GM12878 (cell line): ENCODE measurements around the gene KIF18A. TPM values are rescaled to one million over a fixed set of nuclear protein-coding genes. Genes with fewer than 3 reads are reported as not detected.

ENCODE experiments used
- ATAC-seq: fragments of 200-7000 bp; cut with Tn5 transposase; 3 replicates; pipeline ENCODE4 v1.9.1; 2020; ENCODE audit warnings: mild to moderate bottlenecking, moderate library complexity
- BruUV-seq: library from RNA; stranded (reverse); fragments of 400-500 nt; replicated peaks from 2 replicates; lab custom pipeline; 2021; lab: Mats Ljungman, UMichigan
- CTCF ChIA-PET: fragments of 300-600 bp; sonication (Branson Sonifier 250); formaldehyde crosslinking; extraction: SDS; loops from one replicate; lab custom pipeline; 2021; ENCODE audit warnings: inconsistent platforms; lab: Yijun Ruan, JAX
- POLR2A ChIA-PET: fragments of 350-600 bp; formaldehyde crosslinking; extraction: SDS; loops from one replicate; lab custom pipeline; 2021; ENCODE audit warnings: inconsistent platforms; lab: Charles Lee
- RAD21 ChIA-PET: fragments of 300-600 bp; sonication (Branson Sonifier 250); formaldehyde crosslinking; loops from one replicate; lab custom pipeline; 2023; ENCODE audit warnings: antibody characterized with exemption; ENCODE audit not compliant: unreplicated experiment; lab: Charles Lee
- SMC1A ChIA-PET: fragments of 300-600 bp; sonication (Branson Sonifier 250); formaldehyde crosslinking; loops from one replicate; lab custom pipeline; 2023; ENCODE audit not compliant: unreplicated experiment, uncharacterized antibody; lab: Charles Lee
- DNase-seq: peaks from one replicate; pipeline ENCODE4 v3.0.0-alpha.2; 2011; ENCODE audit warnings: low read depth, low spot score
- FAIRE-seq: peaks from 3 replicates; lab custom pipeline; 2011; peaks lifted over from hg19 to GRCh38; lab: Jason Lieb, UNC
- H2AFZ ChIP-seq: 2 replicates; pipeline ENCODE4 v1.6.0; 2011; ENCODE audit warnings: low read depth, low read length, control low read depth; ENCODE audit not compliant: control insufficient read depth
- H3K27ac ChIP-seq: 2 replicates; pipeline ENCODE4 v1.5.1; 2011; ENCODE audit warnings: control low read depth; ENCODE audit not compliant: control insufficient read depth, insufficient read depth
- H3K27me3 ChIP-seq, 2 experiments: replicated peaks in 1 of 2; 2 replicates each; pipeline versions ENCODE4 v1.6.0 to v1.6.1; 2011; ENCODE audit warnings: low read length in 1 of 2; ENCODE audit not compliant: control insufficient read depth in 2 of 2, insufficient read depth in 2 of 2
- H3K36me3 ChIP-seq, 2 experiments: 2 replicates each; pipeline ENCODE4 v1.5.1; 2011; ENCODE audit warnings: low read length in 1 of 2; ENCODE audit not compliant: control insufficient read depth in 2 of 2, insufficient read depth in 2 of 2
- H3K4me1 ChIP-seq: 2 replicates; pipeline ENCODE4 v1.6.1; 2011; ENCODE audit warnings: mild to moderate bottlenecking, low read length, moderate library complexity, mixed read lengths; ENCODE audit not compliant: control insufficient read depth, insufficient read depth
- H3K4me2 ChIP-seq: 2 replicates; pipeline ENCODE4 v1.6.0; 2011; ENCODE audit warnings: control low read depth; ENCODE audit not compliant: control insufficient read depth, insufficient read depth
- H3K4me3 ChIP-seq: fragments of 200-600 bp; sonication (generic); 2 replicates; pipeline ENCODE4 v1.5.1; 2016
- H3K79me2 ChIP-seq: 2 replicates; pipeline ENCODE4 v1.6.0; 2011; ENCODE audit warnings: low read length; ENCODE audit not compliant: control insufficient read depth, insufficient read depth
- H3K9ac ChIP-seq: 2 replicates; pipeline ENCODE4 v1.8.0; 2011; ENCODE audit warnings: low read length, control low read depth, mixed read lengths; ENCODE audit not compliant: control insufficient read depth, insufficient read depth
- H3K9me3 ChIP-seq: replicated peaks from 3 replicates; pipeline ENCODE4 v1.5.1; 2011; ENCODE audit warnings: mild to moderate bottlenecking, low read length; ENCODE audit not compliant: control insufficient read depth, insufficient read depth
- H4K20me1 ChIP-seq: 2 replicates; pipeline ENCODE4 v1.6.0; 2011; ENCODE audit not compliant: control insufficient read depth, insufficient read depth
- CHD2 ChIP-seq: IDR thresholded peaks from 2 replicates; pipeline ENCODE4 v1.6.1; 2011; ENCODE audit warnings: low read depth, low read length, improper control_type of control experiment, borderline replicate concordance
- IRF5 ChIP-seq: fragments of 450-650 bp; IDR thresholded peaks from 2 replicates; pipeline ENCODE4 v1.6.1; 2017; ENCODE audit warnings: borderline replicate concordance
- MTA3 ChIP-seq: IDR thresholded peaks from 2 replicates; pipeline ENCODE4 v1.6.1; 2012; ENCODE audit warnings: low read length, inconsistent platforms, borderline replicate concordance
- NFXL1 ChIP-seq: fragments of 450-650 bp; IDR thresholded peaks from 2 replicates; pipeline ENCODE4 v1.6.1; 2017; ENCODE audit warnings: antibody characterized with exemption, mild to moderate bottlenecking, borderline replicate concordance
- SMC3 ChIP-seq: IDR thresholded peaks from 2 replicates; pipeline ENCODE4 v1.6.1; 2011; ENCODE audit warnings: low read length, improper control_type of control experiment, borderline replicate concordance
- SUPT20H ChIP-seq: IDR thresholded peaks from 2 replicates; pipeline ENCODE4 v1.6.1; 2011; ENCODE audit warnings: low read depth, mild to moderate bottlenecking, low read length, moderate library complexity, borderline replicate concordance; ENCODE audit not compliant: control insufficient read depth
- USF1 ChIP-seq: IDR thresholded peaks from 2 replicates; pipeline ENCODE4 v1.6.1; 2011; ENCODE audit warnings: borderline replicate concordance, low read depth, mild to moderate bottlenecking, moderate library complexity, mixed read lengths, low read length; ENCODE audit not compliant: insufficient read depth; ENCODE audit errors: extremely low read length
- ZNF207 ChIP-seq: fragments of 450-650 bp; IDR thresholded peaks from 2 replicates; pipeline ENCODE4 v1.6.1; 2014; ENCODE audit warnings: antibody characterized with exemption, mild to moderate bottlenecking, borderline replicate concordance
- WGBS: methylation state at CpG from one replicate; pipeline ENCODE4 v1.1.6; 2016; ENCODE audit warnings: low lambda C conversion rate; ENCODE audit not compliant: insufficient replicate concordance, insufficient coverage; ENCODE audit errors: missing lambda C conversion rate; 5-methylcytosine and 5-hydroxymethylcytosine counted together
- in situ Hi-C: fragments of 300-500 bp; cut with MboI; formaldehyde crosslinking; loops from 9 replicates; pipeline ENCODE4 v1.14.3; 2018; ENCODE audit warnings: mixed read lengths
- intact Hi-C: fragments of 100-400 bp; cut with micrococcal nuclease; formaldehyde crosslinking; loops from one replicate; pipeline ENCODE4 v1.14.2; 2022; ENCODE audit not compliant: unreplicated experiment
- polyA plus RNA-seq, 11 experiments: library from polyadenylated mRNA; depleted of rRNA in 4 of 11; unstranded in 6 of 11; stranded (reverse) in 5 of 11; fragments of >200 nt; fragmentation: Nextera tagmentation in 4 of 11; fragmentation: Illumina TruSeq in 1 of 11; extraction: Ambion mirVana in 4 of 11; extraction: Trizol in 1 of 11; gene quantifications; 1 replicate in 1 of 11; 2 replicates in 10 of 11; pipeline versions ENCODE4 v1.2.1 to v1.2.3, GENCODE V29; 2011 to 2016; ENCODE audit warnings: inconsistent platforms in 2 of 11, missing spikeins in 2 of 11, low read depth in 1 of 11
- total RNA-seq, 4 experiments: library from RNA; depleted of rRNA in 3 of 4; stranded (reverse); fragments of >200 nt in 3 of 4; fragmentation: Illumina TruSeq in 1 of 4; extraction: Trizol in 1 of 4; gene quantifications; 2 replicates each; pipeline versions ENCODE4 v1.2.1 to v1.2.3, GENCODE V29; 2013 to 2021
- TF ChIP-seq, protein P1 (sequence below), 3 experiments: IDR thresholded peaks in 2 of 3; conservative IDR thresholded peaks in 1 of 3; 2 replicates each; pipeline ENCODE4 v1.5.1; 2011; ENCODE audit warnings: low read depth in 3 of 3, low read length in 3 of 3, mild to moderate bottlenecking in 3 of 3, control low read depth in 2 of 3, moderate library complexity in 2 of 3, inconsistent platforms in 1 of 3, mixed read lengths in 1 of 3; ENCODE audit not compliant: control insufficient read depth in 2 of 3, insufficient read depth in 1 of 3; ENCODE audit errors: extremely low read depth in 1 of 3
- TF ChIP-seq, protein P2 (sequence below): IDR thresholded peaks from 2 replicates; pipeline ENCODE4 v1.6.1; 2012; ENCODE audit warnings: low read depth, low read length, improper control_type of control experiment
- TF ChIP-seq, protein P3 (sequence below): fragments of 450-650 bp; formaldehyde crosslinking; IDR thresholded peaks from 2 replicates; pipeline ENCODE4 v1.4.0; 2020; ENCODE audit warnings: mild to moderate bottlenecking, moderate library complexity

KIF18A gene
- total and polyA plus RNA-seq, 10 of the 15 experiments (the other 5 are each of a cell fraction or from before 2014, with no cell fraction given), result 11.2 to 31.5 (median 20.4) TPM

GRCh38 chr11:28114116-28114515 lies 6.2 kb upstream of the KIF18A start:
- Histone ChIP-seq H3K27ac (no peak overlapping the region), H2AFZ (no peak overlapping the region), H3K4me2 (no peak overlapping the region), H3K4me3 (no peak overlapping the region), H3K79me2 (peaks cover 31% of the 10 kb centered on the region), H3K27me3 (no peaks in the 10 kb centered on the region), H3K4me1 (peaks cover 3% of the 10 kb centered on the region; the same call in 1 of the 2 replicates), H3K36me3 (0 out of 4 replicates have a peak, but pooled peaks cover 0 to 3% of the 10 kb centered on the region in 2 experiments), H3K9ac (no peak overlapping the region), H3K9me3 (no peaks in the 10 kb centered on the region), H4K20me1 (no peaks in the 10 kb centered on the region)
- no TSS peak for BruUV-seq
- ChIA-PET RAD21 (no interaction called here), CTCF (no interaction called here), SMC1A (interaction anchor here (1.6 kb wide), 1 partner anchor 9 kb away, joined by 3 read pairs; no protein-coding TSS in a partner anchor), POLR2A (interaction anchor here (0.6 kb wide), 1 partner anchor 8 kb away, joined by 3 read pairs; no protein-coding TSS in a partner anchor)
- WGBS, result 97% methylated on average over 4 of the region's 4 CpGs
- intact Hi-C loops, result loop anchor here (10.0 kb wide), 1 partner anchor 411 kb away; no protein-coding TSS in a partner anchor
- DNase-seq (no peak), ATAC-seq (no peak), FAIRE-seq (no peak)
- in situ Hi-C loops, result no loop called here
- TF ChIP-seq SMC3 (no peak), NFXL1 (no peak), CHD2 (no peak), SUPT20H (no peak), USF1 (no peak), MTA3 (no peak), ZNF207 (no peak), IRF5 (no peak)
- TF ChIP-seq, protein P1, sequence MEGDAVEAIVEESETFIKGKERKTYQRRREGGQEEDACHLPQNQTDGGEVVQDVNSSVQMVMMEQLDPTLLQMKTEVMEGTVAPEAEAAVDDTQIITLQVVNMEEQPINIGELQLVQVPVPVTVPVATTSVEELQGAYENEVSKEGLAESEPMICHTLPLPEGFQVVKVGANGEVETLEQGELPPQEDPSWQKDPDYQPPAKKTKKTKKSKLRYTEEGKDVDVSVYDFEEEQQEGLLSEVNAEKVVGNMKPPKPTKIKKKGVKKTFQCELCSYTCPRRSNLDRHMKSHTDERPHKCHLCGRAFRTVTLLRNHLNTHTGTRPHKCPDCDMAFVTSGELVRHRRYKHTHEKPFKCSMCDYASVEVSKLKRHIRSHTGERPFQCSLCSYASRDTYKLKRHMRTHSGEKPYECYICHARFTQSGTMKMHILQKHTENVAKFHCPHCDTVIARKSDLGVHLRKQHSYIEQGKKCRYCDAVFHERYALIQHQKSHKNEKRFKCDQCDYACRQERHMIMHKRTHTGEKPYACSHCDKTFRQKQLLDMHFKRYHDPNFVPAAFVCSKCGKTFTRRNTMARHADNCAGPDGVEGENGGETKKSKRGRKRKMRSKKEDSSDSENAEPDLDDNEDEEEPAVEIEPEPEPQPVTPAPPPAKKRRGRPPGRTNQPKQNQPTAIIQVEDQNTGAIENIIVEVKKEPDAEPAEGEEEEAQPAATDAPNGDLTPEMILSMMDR (IDR thresholded peaks at IDR 0.05 in 2 of 3, conservative IDR thresholded peaks at IDR 0.05 in 1 of 3; ENCODE audit: control insufficient read depth in 2 of 3, extremely low read depth in 1 of 3, insufficient read depth in 1 of 3, low read depth in 3 of 3, low read length in 3 of 3), result no peak
- TF ChIP-seq, protein P2, sequence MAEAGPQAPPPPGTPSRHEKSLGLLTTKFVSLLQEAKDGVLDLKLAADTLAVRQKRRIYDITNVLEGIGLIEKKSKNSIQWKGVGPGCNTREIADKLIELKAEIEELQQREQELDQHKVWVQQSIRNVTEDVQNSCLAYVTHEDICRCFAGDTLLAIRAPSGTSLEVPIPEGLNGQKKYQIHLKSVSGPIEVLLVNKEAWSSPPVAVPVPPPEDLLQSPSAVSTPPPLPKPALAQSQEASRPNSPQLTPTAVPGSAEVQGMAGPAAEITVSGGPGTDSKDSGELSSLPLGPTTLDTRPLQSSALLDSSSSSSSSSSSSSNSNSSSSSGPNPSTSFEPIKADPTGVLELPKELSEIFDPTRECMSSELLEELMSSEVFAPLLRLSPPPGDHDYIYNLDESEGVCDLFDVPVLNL, result no peak
- TF ChIP-seq, protein P3, sequence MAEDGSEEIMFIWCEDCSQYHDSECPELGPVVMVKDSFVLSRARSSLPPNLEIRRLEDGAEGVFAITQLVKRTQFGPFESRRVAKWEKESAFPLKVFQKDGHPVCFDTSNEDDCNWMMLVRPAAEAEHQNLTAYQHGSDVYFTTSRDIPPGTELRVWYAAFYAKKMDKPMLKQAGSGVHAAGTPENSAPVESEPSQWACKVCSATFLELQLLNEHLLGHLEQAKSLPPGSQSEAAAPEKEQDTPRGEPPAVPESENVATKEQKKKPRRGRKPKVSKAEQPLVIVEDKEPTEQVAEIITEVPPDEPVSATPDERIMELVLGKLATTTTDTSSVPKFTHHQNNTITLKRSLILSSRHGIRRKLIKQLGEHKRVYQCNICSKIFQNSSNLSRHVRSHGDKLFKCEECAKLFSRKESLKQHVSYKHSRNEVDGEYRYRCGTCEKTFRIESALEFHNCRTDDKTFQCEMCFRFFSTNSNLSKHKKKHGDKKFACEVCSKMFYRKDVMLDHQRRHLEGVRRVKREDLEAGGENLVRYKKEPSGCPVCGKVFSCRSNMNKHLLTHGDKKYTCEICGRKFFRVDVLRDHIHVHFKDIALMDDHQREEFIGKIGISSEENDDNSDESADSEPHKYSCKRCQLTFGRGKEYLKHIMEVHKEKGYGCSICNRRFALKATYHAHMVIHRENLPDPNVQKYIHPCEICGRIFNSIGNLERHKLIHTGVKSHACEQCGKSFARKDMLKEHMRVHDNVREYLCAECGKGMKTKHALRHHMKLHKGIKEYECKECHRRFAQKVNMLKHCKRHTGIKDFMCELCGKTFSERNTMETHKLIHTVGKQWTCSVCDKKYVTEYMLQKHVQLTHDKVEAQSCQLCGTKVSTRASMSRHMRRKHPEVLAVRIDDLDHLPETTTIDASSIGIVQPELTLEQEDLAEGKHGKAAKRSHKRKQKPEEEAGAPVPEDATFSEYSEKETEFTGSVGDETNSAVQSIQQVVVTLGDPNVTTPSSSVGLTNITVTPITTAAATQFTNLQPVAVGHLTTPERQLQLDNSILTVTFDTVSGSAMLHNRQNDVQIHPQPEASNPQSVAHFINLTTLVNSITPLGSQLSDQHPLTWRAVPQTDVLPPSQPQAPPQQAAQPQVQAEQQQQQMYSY (CRISPR knock-in tag), result no peak
